MM.1S (cell line): ENCODE data around the gene RCOR1.

Experiments used
- EZH2 ChIP-seq: fragments of 300-600 bp; sonication (generic); optimal IDR thresholded peaks from 2 replicates; pipeline ENCODE3; 2017; ENCODE audit warnings: low read depth, mild to moderate bottlenecking, antibody characterized with exemption, low read length, mixed read lengths
- TF ChIP-seq, protein P1 (sequence below): fragments of 300-600 bp; sonication (generic); IDR thresholded peaks from 2 replicates; pipeline ENCODE4 v1.5.1; 2016; ENCODE audit warnings: antibody characterized with exemption, low read length, mixed read lengths

DNA sequence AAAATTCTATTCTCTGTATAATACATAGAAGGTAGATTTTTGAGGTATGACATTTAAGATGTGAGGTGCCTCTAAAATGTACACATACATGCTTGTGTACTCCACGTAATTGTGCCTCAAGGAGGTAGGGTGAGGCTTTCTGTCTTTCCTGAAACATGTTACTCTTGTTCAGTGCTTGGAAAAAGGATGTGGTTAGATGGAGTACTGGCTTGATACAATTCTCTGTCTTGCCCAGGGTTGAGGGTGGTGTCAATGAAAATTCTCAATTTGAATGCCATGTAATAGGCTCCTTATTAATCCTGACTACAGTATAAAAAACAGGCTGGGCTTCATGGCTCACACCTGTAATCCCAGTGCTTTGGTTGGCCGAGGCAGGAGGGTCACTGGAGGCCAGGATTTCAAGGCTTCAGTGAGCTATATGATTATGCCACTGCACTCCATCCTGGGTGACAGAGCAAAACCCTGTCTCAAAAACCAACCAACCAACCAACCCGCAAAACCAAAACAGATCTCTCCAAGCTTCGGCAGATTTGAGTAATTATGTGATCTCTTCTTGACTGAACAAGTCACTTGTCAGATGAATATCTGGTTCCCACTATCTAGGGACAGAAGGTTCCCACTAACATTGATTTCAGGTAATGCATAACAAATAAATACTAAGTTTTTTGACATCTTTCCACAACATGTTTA is 41.6 kb downstream of the RCOR1 start:
- no peak for TF ChIP-seq EZH2
- TF ChIP-seq, protein P1, sequence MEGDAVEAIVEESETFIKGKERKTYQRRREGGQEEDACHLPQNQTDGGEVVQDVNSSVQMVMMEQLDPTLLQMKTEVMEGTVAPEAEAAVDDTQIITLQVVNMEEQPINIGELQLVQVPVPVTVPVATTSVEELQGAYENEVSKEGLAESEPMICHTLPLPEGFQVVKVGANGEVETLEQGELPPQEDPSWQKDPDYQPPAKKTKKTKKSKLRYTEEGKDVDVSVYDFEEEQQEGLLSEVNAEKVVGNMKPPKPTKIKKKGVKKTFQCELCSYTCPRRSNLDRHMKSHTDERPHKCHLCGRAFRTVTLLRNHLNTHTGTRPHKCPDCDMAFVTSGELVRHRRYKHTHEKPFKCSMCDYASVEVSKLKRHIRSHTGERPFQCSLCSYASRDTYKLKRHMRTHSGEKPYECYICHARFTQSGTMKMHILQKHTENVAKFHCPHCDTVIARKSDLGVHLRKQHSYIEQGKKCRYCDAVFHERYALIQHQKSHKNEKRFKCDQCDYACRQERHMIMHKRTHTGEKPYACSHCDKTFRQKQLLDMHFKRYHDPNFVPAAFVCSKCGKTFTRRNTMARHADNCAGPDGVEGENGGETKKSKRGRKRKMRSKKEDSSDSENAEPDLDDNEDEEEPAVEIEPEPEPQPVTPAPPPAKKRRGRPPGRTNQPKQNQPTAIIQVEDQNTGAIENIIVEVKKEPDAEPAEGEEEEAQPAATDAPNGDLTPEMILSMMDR, result no peak
